ENCODE data around the gene LRRC3B. TPM values are rescaled to one million over a fixed set of nuclear protein-coding genes. Genes with fewer than 3 reads are reported as not detected.

LRRC3B gene
- total and polyA plus RNA-seq, 2 donors (not counting 3 experiments of a cell fraction or from before 2014, with no cell fraction given) = not detected

GRCh38 chr3:26655231-26655630, 32.7 kb downstream of the LRRC3B start:
- CTCF ChIA-PET = no interaction called here

More at GRCh38 chr3:26655231-26655630, 32.7 kb downstream of the LRRC3B start:
- Histone ChIP-seq H3K79me2 (ENCODE audit: control insufficient read depth, insufficient read depth, low read length) (no peaks in the 10 kb centered on the region), H3K9me3 (replicated peaks; ENCODE audit: control insufficient read depth, insufficient read depth, low read length) (no peaks in the 10 kb centered on the region), H3K9ac (replicated peaks; ENCODE audit: extremely low read depth, insufficient read depth, low read length) (no peak overlapping the region), H3K4me3 (replicated peaks in 1 of 3; ENCODE audit: insufficient read depth in 1 of 3, low read depth in 1 of 3, low read length in 3 of 3) (no peak overlapping the region), H2AFZ (ENCODE audit: low read depth, low read length) (no peak overlapping the region), H3K36me3 (ENCODE audit: control insufficient read depth in 2 of 2, extremely low read depth in 1 of 2, insufficient read depth in 2 of 2, low read length in 2 of 2) (no peaks in the 10 kb centered on the region), H3K27ac (ENCODE audit: insufficient read depth, low read depth, low read length) (no peak overlapping the region), H3K9me1 (replicated peaks; ENCODE audit: control insufficient read depth, extremely low read depth, insufficient read depth, low read length) (no peaks in the 10 kb centered on the region), H3K4me2 (ENCODE audit: insufficient read depth, low read length) (no peak overlapping the region), H3K27me3 (ENCODE audit: control insufficient read depth in 2 of 2, insufficient read depth in 2 of 2, low read length in 2 of 2) (no peaks in the 10 kb centered on the region), H3K4me1 (ENCODE audit: control insufficient read depth, extremely low read depth, insufficient read depth, low read length) (no peaks in the 10 kb centered on the region), H4K20me1 (replicated peaks; ENCODE audit: control insufficient read depth, extremely low read depth, insufficient read depth, low read length) (no peaks in the 10 kb centered on the region)
- POLR2A ChIA-PET = no interaction called here
- dilution Hi-C loops (cut with MboI; ENCODE audit: extremely low pct_ligation_motif_present, low sequenced_read_pairs) = no loop called here
- intact Hi-C loops (cut with micrococcal nuclease) = no loop called here
- TF ChIP-seq CTCF (IDR thresholded peaks at IDR 0.05; ENCODE audit: extremely low read depth in 1 of 2, insufficient read depth in 1 of 2, low read depth in 1 of 2, low read length in 2 of 2) (no peak), GATA2 (IDR thresholded peaks at IDR 0.05; ENCODE audit: insufficient read depth, insufficient read length, low read depth, low read length) (no peak), EZH2 (IDR thresholded peaks at IDR 0.05; ENCODE audit: borderline replicate concordance, low read depth, low read length, severe bottlenecking) (no peak), POLR2AphosphoS5 (IDR thresholded peaks at IDR 0.05; ENCODE audit: insufficient read depth, low read depth, low read length) (no peak), FOS (IDR thresholded peaks at IDR 0.05; ENCODE audit: borderline replicate concordance, insufficient read depth, low read length) (no peak), JUN (IDR thresholded peaks at IDR 0.05; ENCODE audit: borderline replicate concordance, insufficient read depth, insufficient read length, low read depth) (no peak), POLR2A (IDR thresholded peaks at IDR 0.05; ENCODE audit: low read depth, low read length) (no peak), MYC (IDR thresholded peaks at IDR 0.05; ENCODE audit: low read depth, low read length) (no peak), MAX (IDR thresholded peaks at IDR 0.05; ENCODE audit: insufficient read depth, insufficient read length) (no peak)
- no TSS peak for BruUV-seq (replicated peaks)
- DNase-seq (ENCODE audit: low read depth, low spot score) (no peak), FAIRE-seq (no peak)

All from endothelial cell of umbilical vein (primary cell).